ENCODE measurements around the gene KDM2B. TPM values are rescaled to one million over a fixed set of nuclear protein-coding genes. Genes with fewer than 3 reads are reported as not detected.

The KDM2B gene
- total and polyA plus RNA-seq, 2 of the 8 experiments (the other 6 are each of a cell fraction or from before 2014, with no cell fraction given), result 111 to 162 TPM

GRCh38 chr12:121522971-121523370 lies 57.9 kb downstream of the KDM2B start:
- Histone ChIP-seq H3K27me3 (replicated peaks in 1 of 4; ENCODE audit: control insufficient read depth in 3 of 4, extremely low read depth in 1 of 4, insufficient read depth in 3 of 4, low read length in 3 of 4) (no peaks in the 10 kb centered on the region; a peak in 1 of 7 replicates), H3K56ac (replicated peaks; ENCODE audit: insufficient read length, low read depth, low read length) (no peak overlapping the region), H3K18ac (ENCODE audit: extremely low read depth, low read length) (no peak overlapping the region), H3K4me1 (replicated peaks in 1 of 4; ENCODE audit: control insufficient read depth in 3 of 4, insufficient read depth in 4 of 4, low read length in 3 of 4) (peaks cover 0 to 6% (median 0%) of the 10 kb centered on the region in 4 experiments; a peak in 2 of 7 replicates), H2BK120ac (replicated peaks; ENCODE audit: low read depth, low read length) (no peak overlapping the region), H4K20me1 (replicated peaks in 1 of 2; ENCODE audit: control insufficient read depth in 1 of 2, insufficient read depth in 2 of 2, low read length in 2 of 2) (peaks cover 6 to 35% of the 10 kb centered on the region in 2 experiments), H3K4ac (replicated peaks; ENCODE audit: insufficient read length, low read depth, low read length) (no peak overlapping the region), H3K27ac (ENCODE audit: low read depth, low read length) (no peak overlapping the region), H3K79me1 (ENCODE audit: low read depth, low read length) (peaks cover 18% of the 10 kb centered on the region), H4K5ac (ENCODE audit: insufficient read length, low read depth, low read length) (no peak overlapping the region), H3K4me2 (ENCODE audit: insufficient read depth in 1 of 2, low read depth in 2 of 2, low read length in 2 of 2) (no peak overlapping the region), H2BK5ac (ENCODE audit: low read depth, low read length) (no peak overlapping the region), H2AFZ (ENCODE audit: low read length) (no peak overlapping the region), H3K23ac (ENCODE audit: insufficient read length) (no peak overlapping the region), H2BK12ac (ENCODE audit: low read depth, low read length) (no peak overlapping the region), H3K23me2 (ENCODE audit: low read depth, low read length) (no peaks in the 10 kb centered on the region), H2BK15ac (ENCODE audit: low read length) (no peak overlapping the region), H3K79me2 (ENCODE audit: control insufficient read depth in 1 of 2, insufficient read depth in 2 of 2, low read length in 2 of 2) (peaks cover 0 to 40% of the 10 kb centered on the region in 2 experiments; a peak in 2 of 4 replicates), H2BK20ac (ENCODE audit: low read length) (no peak overlapping the region), H3K9me3 (ENCODE audit: insufficient read depth in 2 of 2, low read depth in 1 of 2, low read length in 1 of 2) (no peaks in the 10 kb centered on the region), H4K91ac (replicated peaks; ENCODE audit: insufficient read length, low read length) (no peak overlapping the region), H4K8ac (ENCODE audit: extremely low read depth, insufficient read depth, low read length) (no peak overlapping the region), H3K4me3 (ENCODE audit: extremely low read depth in 1 of 4, insufficient read depth in 2 of 4, low read depth in 3 of 4, low read length in 4 of 4) (no peak overlapping the region), H2AK5ac (ENCODE audit: low read depth, low read length) (no peak overlapping the region), H3K36me3 (ENCODE audit: control insufficient read depth in 2 of 4, insufficient read depth in 4 of 4, low read length in 3 of 4) (peaks cover 9 to 36% (median 22%) of the 10 kb centered on the region in 4 experiments; a peak in 5 of 8 replicates), H3K14ac (ENCODE audit: insufficient read length) (no peak overlapping the region), H3K9ac (replicated peaks in 1 of 4; ENCODE audit: extremely low read depth in 1 of 4, low read depth in 3 of 4, low read length in 3 of 4) (no peak overlapping the region)
- ChIA-PET POLR2A (ENCODE audit: partially characterized antibody) (interaction anchor here (1.7 kb wide), 1 partner anchor 7 kb away, joined by 5 read pairs; no protein-coding TSS in a partner anchor), CTCF (ENCODE audit: partially characterized antibody) (interaction anchor here (1.5 kb wide), 1 partner anchor 146 kb away, joined by 3 read pairs; the partner anchor contains the start of gene MORN3)
- no peak for DNase-seq (ENCODE audit: low read depth in 1 of 2, low spot score in 2 of 2)
- TF ChIP-seq SAP30 (IDR thresholded peaks at IDR 0.05; ENCODE audit: insufficient read depth, insufficient replicate concordance, low read length), result no peak
- TF ChIP-seq KDM1A (IDR thresholded peaks at IDR 0.05; ENCODE audit: borderline replicate concordance, low read length), result no peak
- no peak for TF ChIP-seq USF2 (IDR thresholded peaks at IDR 0.05; ENCODE audit: low read length)
- TF ChIP-seq ASH2L (IDR thresholded peaks at IDR 0.05; ENCODE audit: low read length), result no peak
- TF ChIP-seq E2F6 (IDR thresholded peaks at IDR 0.05), result no peak
- 92% methylated on average over 11 of the region's 11 CpGs; no CpG with 5 or more reads in 1 of the 2 experiments for WGBS, 2 experiments (ENCODE audit: extremely low coverage in 1 of 2, insufficient coverage in 1 of 2, insufficient read length in 1 of 2, insufficient replicate concordance in 2 of 2, low coverage in 1 of 2, low lambda C conversion rate in 2 of 2, missing lambda C conversion rate in 1 of 2)
- FAIRE-seq, result no peak
